HepG2 (cell line): ENCODE measurements around the gene BOLA3. TPM values are rescaled to one million over a fixed set of nuclear protein-coding genes. Genes with fewer than 3 reads are reported as not detected.

Experiments
- CHD4 ChIP-seq: fragments of 200-600 bp; sonication (generic); IDR thresholded peaks from 2 replicates; pipeline ENCODE4 v1.7.0; 2017; ENCODE audit warnings: mild to moderate bottlenecking, low read length, borderline replicate concordance
- EED ChIP-seq: sonication (generic); formaldehyde crosslinking; IDR thresholded peaks from 2 replicates; pipeline ENCODE4 v1.5.0; 2020; ENCODE audit warnings: mild to moderate bottlenecking, missing genetic modification reagents
- ETS1 ChIP-seq: sonication (generic); formaldehyde crosslinking; IDR thresholded peaks from 2 replicates; pipeline ENCODE4 v1.4.0; 2020; ENCODE audit warnings: missing genetic modification reagents
- HINFP ChIP-seq: sonication (generic); formaldehyde crosslinking; IDR thresholded peaks from 2 replicates; pipeline ENCODE4 v1.4.0; 2020; ENCODE audit warnings: low read depth, mild to moderate bottlenecking, missing genetic modification reagents
- MAX ChIP-seq: IDR thresholded peaks from 2 replicates; pipeline ENCODE4 v1.6.1; 2012; ENCODE audit warnings: inconsistent platforms
- MED13 ChIP-seq: sonication (generic); formaldehyde crosslinking; IDR thresholded peaks from 2 replicates; pipeline ENCODE4 v1.5.0; 2020; ENCODE audit warnings: missing genetic modification reagents
- MZF1 ChIP-seq: sonication (generic); formaldehyde crosslinking; IDR thresholded peaks from 2 replicates; pipeline ENCODE4 v1.8.1; 2023; ENCODE audit warnings: mild to moderate bottlenecking, missing genetic modification reagents, borderline replicate concordance
- NCOA2 ChIP-seq: sonication (generic); formaldehyde crosslinking; IDR thresholded peaks from 2 replicates; pipeline ENCODE4 v1.8.0; 2022; ENCODE audit warnings: inconsistent platforms
- PATZ1 ChIP-seq: sonication (generic); formaldehyde crosslinking; IDR thresholded peaks from 2 replicates; pipeline ENCODE4 v1.4.0; 2020; ENCODE audit warnings: missing genetic modification reagents
- PAX8 ChIP-seq: sonication (generic); formaldehyde crosslinking; IDR thresholded peaks from 2 replicates; pipeline ENCODE4 v1.8.0; 2022; ENCODE audit warnings: mild to moderate bottlenecking, missing genetic modification reagents, borderline replicate concordance
- SAFB2 ChIP-seq: sonication (generic); formaldehyde crosslinking; IDR thresholded peaks from 2 replicates; pipeline ENCODE4 v1.5.1; 2020; ENCODE audit warnings: missing genetic modification reagents, low read depth, mild to moderate bottlenecking, borderline replicate concordance
- USF2 ChIP-seq, 2 experiments: sonication (generic) in 1 of 2; formaldehyde crosslinking in 1 of 2; IDR thresholded peaks; 2 replicates each; pipeline versions ENCODE4 v1.5.1 to v1.6.1; 2011 to 2020; ENCODE audit warnings: borderline replicate concordance in 1 of 2, low read depth in 1 of 2, low read length in 1 of 2, mild to moderate bottlenecking in 1 of 2, missing genetic modification reagents in 1 of 2, moderate library complexity in 1 of 2
- YEATS2 ChIP-seq: sonication (generic); formaldehyde crosslinking; IDR thresholded peaks from 2 replicates; pipeline ENCODE4 v1.4.0; 2020; ENCODE audit warnings: missing genetic modification reagents, borderline replicate concordance
- ZFX ChIP-seq: sonication (generic); formaldehyde crosslinking; IDR thresholded peaks from 2 replicates; pipeline ENCODE4 v1.4.0; 2020; ENCODE audit warnings: mild to moderate bottlenecking, low read depth, missing genetic modification reagents, moderate library complexity
- ZNF143 ChIP-seq: sonication (generic); formaldehyde crosslinking; IDR thresholded peaks from 2 replicates; pipeline ENCODE4 v1.4.0; 2020; ENCODE audit warnings: missing genetic modification reagents
- ZNF510 ChIP-seq: sonication (generic); formaldehyde crosslinking; IDR thresholded peaks from 2 replicates; pipeline ENCODE4 v1.4.0; 2020; ENCODE audit warnings: low read depth, mild to moderate bottlenecking, missing genetic modification reagents
- ZNF557 ChIP-seq: sonication (generic); formaldehyde crosslinking; IDR thresholded peaks from 2 replicates; pipeline ENCODE4 v1.4.0; 2020; ENCODE audit warnings: missing genetic modification reagents
- ZNF563 ChIP-seq: sonication (generic); formaldehyde crosslinking; IDR thresholded peaks from 2 replicates; pipeline ENCODE4 v1.8.0; 2022; ENCODE audit warnings: mild to moderate bottlenecking, moderate library complexity, missing genetic modification reagents
- ZNF7 ChIP-seq: IDR thresholded peaks from 2 replicates; pipeline ENCODE4 v1.6.1; 2016; ENCODE audit warnings: missing biosample characterization, missing genetic modification reagents
- ZNF790 ChIP-seq: sonication (generic); formaldehyde crosslinking; IDR thresholded peaks from 2 replicates; pipeline ENCODE4 v1.8.0; 2022; ENCODE audit warnings: missing genetic modification reagents, mild to moderate bottlenecking, borderline replicate concordance
- ZNF891 ChIP-seq: sonication (generic); formaldehyde crosslinking; IDR thresholded peaks from 2 replicates; pipeline ENCODE4 v1.5.0; 2020; ENCODE audit warnings: mild to moderate bottlenecking, missing genetic modification reagents
- polyA plus RNA-seq, 8 experiments: library from polyadenylated mRNA; depleted of rRNA in 3 of 8; stranded (reverse) in 7 of 8; unstranded in 1 of 8; fragments of >200 nt; fragmentation: Illumina TruSeq in 4 of 8; extraction: Trizol in 4 of 8; gene quantifications; 2 replicates each; pipeline versions ENCODE4 v1.2.1 to v1.2.3, GENCODE V29; 2011 to 2016; ENCODE audit warnings: low read depth in 4 of 8, missing spikeins in 1 of 8, mixed read lengths in 1 of 8; ENCODE audit not compliant: insufficient read depth in 1 of 8
- total RNA-seq, 5 experiments: library from RNA; depleted of rRNA; stranded (reverse); fragments of >200 nt; fragmentation: Illumina TruSeq; extraction: Trizol; gene quantifications; 2 replicates each; pipeline ENCODE4 v1.2.3, GENCODE V29; 2016; ENCODE audit warnings: low read depth in 1 of 5

BOLA3 gene
- total and polyA plus RNA-seq, 2 of the 13 experiments (the other 11 are each of a cell fraction or from before 2014, with no cell fraction given), result 89.7 to 170 TPM

- TF ChIP-seq PATZ1 (CRISPR knock-in tag) (no peak), ZNF510 (CRISPR knock-in tag) (peak; percentile 27; the same call in 1 of the 2 replicates), CHD4 (no peak), ZNF143 (CRISPR knock-in tag) (peak; percentile 1; the same call in 1 of the 2 replicates), ZNF563 (CRISPR knock-in tag) (0 out of 2 replicates have a peak, but pooled peaks have one; percentile 48), HINFP (CRISPR knock-in tag) (no peak), ZNF790 (CRISPR knock-in tag) (0 out of 2 replicates have a peak, but pooled peaks have one; percentile 27), PAX8 (CRISPR knock-in tag) (0 out of 2 replicates have a peak, but pooled peaks have one; percentile 5), ZFX (CRISPR knock-in tag) (peak; percentile 70; the same call in 1 of the 2 replicates), EED (CRISPR knock-in tag) (peak; percentile 43; the same call in 1 of the 2 replicates), ZNF891 (CRISPR knock-in tag) (peak; percentile 72), ETS1 (CRISPR knock-in tag) (no peak), NCOA2 (CRISPR knock-in tag) (no peak), SAFB2 (CRISPR knock-in tag) (no peak), ZNF557 (CRISPR knock-in tag) (0 out of 2 replicates have a peak, but pooled peaks have one; percentile 53), MED13 (CRISPR knock-in tag) (0 out of 2 replicates have a peak, but pooled peaks have one; percentile 17), MZF1 (CRISPR knock-in tag) (0 out of 2 replicates have a peak, but pooled peaks have one; percentile 62), USF2 (IDR thresholded peaks at IDR 0.05; ENCODE audit: low read depth, low read length) (no peak), USF2 (CRISPR knock-in tag; IDR thresholded peaks at IDR 0.05; ENCODE audit: borderline replicate concordance) (0 out of 2 replicates have a peak, but pooled peaks have one; percentile 13), YEATS2 (CRISPR knock-in tag) (0 out of 2 replicates have a peak, but pooled peaks have one; percentile 10), ZNF7 (CRISPR knock-in tag) (peak; percentile 4; the same call in 1 of the 2 replicates), MAX (peak; percentile 17)
These were observed 940 bp upstream of the BOLA3 start (continued) for GRCh38 chr2:74148457-74149246.
